Neural progenitor cell (in vitro differentiated cells): ENCODE data around the gene WDFY2.

Source experiments
- CTCF ChIP-seq: fragments of 200-600 bp; sonication (generic); IDR thresholded peaks from 2 replicates; pipeline ENCODE4 v1.5.1; 2017; ENCODE audit warnings: antibody characterized with exemption, mild to moderate bottlenecking
- EZH2 ChIP-seq: fragments of 200-600 bp; sonication (generic); IDR thresholded peaks from 2 replicates; pipeline ENCODE4 v1.6.1; 2017; ENCODE audit warnings: antibody characterized with exemption, mild to moderate bottlenecking, moderate library complexity

DNA sequence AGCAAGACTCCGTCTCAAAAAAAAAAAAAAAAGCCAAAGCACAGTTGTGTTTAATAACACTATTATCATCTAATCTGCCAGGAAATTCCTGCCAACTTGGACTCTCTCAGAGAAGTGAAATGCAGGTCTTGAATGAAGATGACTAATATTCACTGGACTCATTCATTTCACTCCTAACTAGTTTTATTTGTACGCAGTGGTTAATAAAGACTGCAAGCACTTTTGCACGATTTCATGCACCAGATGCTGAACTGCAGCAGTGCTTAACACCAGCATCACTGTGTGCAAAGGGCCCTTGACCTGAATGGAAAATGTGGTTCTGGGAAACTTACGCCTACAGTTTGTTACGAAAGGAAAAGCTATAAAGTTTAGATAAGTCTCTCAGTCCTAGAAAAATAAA, 156.4 kb downstream of the WDFY2 start:
- no peak for TF ChIP-seq CTCF
- no peak for TF ChIP-seq EZH2
